GM21528 (cell line): ENCODE data around the gene SEPTIN14.
"Not testable (repeated sequence)": the region's sequence is repeated elsewhere in the genome, so short reads cannot be mapped to it uniquely, and the experiment has no call there.

ENCODE experiments used
- ATAC-seq: cut with Tn5 transposase; IDR thresholded peaks from one replicate; pipeline ENCODE4 v1.9.1; 2021; ENCODE audit warnings: mild to moderate bottlenecking, moderate library complexity; ENCODE audit not compliant: unreplicated experiment, low FRiP score

Gene SEPTIN14

GRCh38 chr7:55862652-55863051, at the start of gene SEPTIN14:
Gene SEPTIN14, minus strand, starts transcription at chr7:55862752. Its CDS starts 756 bp downstream, at chr7:55861996.
- not testable (repeated sequence) for ATAC-seq

- ATAC-seq: peak; percentile 94
These were observed 41.6 kb upstream of the SEPTIN14 start for GRCh38 chr7:55903985-55904759.

- ATAC-seq: not testable (repeated sequence)
These were observed 38.5 kb upstream of the SEPTIN14 start for GRCh38 chr7:55901059-55901458.

- ATAC-seq: no peak
These were observed 35.7 kb upstream of the SEPTIN14 start for GRCh38 chr7:55898287-55898686.

- no peak for ATAC-seq
These were observed 32.5 kb upstream of the SEPTIN14 start for GRCh38 chr7:55895021-55895420.

GRCh38 chr7:55893940-55894339, 31.4 kb upstream of the SEPTIN14 start:
- ATAC-seq: no peak

- ATAC-seq: not testable (repeated sequence)
These were observed 25.8 kb upstream of the SEPTIN14 start for GRCh38 chr7:55888378-55888777.

- no peak for ATAC-seq
These were observed 25.3 kb upstream of the SEPTIN14 start for GRCh38 chr7:55887821-55888247.

- ATAC-seq: no peak
These were observed 21.8 kb upstream of the SEPTIN14 start for GRCh38 chr7:55884321-55884720.

- ATAC-seq: no peak
These were observed 16.1 kb upstream of the SEPTIN14 start for GRCh38 chr7:55878691-55879090.

GRCh38 chr7:55877308-55877707, 14.8 kb upstream of the SEPTIN14 start:
- ATAC-seq: no peak

GRCh38 chr7:55873765-55874164, 11.2 kb upstream of the SEPTIN14 start:
- ATAC-seq: no peak

GRCh38 chr7:55871932-55872485, 9.5 kb upstream of the SEPTIN14 start:
- ATAC-seq: no peak

- ATAC-seq: not testable (repeated sequence)
These were observed 6.4 kb upstream of the SEPTIN14 start for GRCh38 chr7:55868989-55869388.

- not testable (repeated sequence) for ATAC-seq
These were observed 17.4 kb downstream of the SEPTIN14 start for GRCh38 chr7:55845164-55845563.

GRCh38 chr7:55838595-55838994, 24.0 kb downstream of the SEPTIN14 start:
- no peak for ATAC-seq

- ATAC-seq: no peak
These were observed 35.0 kb downstream of the SEPTIN14 start for GRCh38 chr7:55827577-55827976.

- no peak for ATAC-seq
These were observed 43.9 kb downstream of the SEPTIN14 start for GRCh38 chr7:55818686-55819085.

GRCh38 chr7:55797260-55797659, 65.3 kb downstream of the SEPTIN14 start:
- not testable (repeated sequence) for ATAC-seq

- ATAC-seq: no peak
These were observed 68.0 kb downstream of the SEPTIN14 start for GRCh38 chr7:55794527-55794926.

GRCh38 chr7:55792048-55792447, 70.5 kb downstream of the SEPTIN14 start:
- no peak for ATAC-seq

GRCh38 chr7:55787796-55788195, 74.8 kb downstream of the SEPTIN14 start:
- ATAC-seq: no peak
